Loucy (cell line): ENCODE measurements around the gene TJP1.

Experiments
- H2AFZ ChIP-seq: fragments of 200-600 bp; sonication (generic); 2 replicates; pipeline ENCODE4 v1.6.0; 2016; ENCODE audit warnings: antibody characterized with exemption, mild to moderate bottlenecking, low read length, moderate library complexity
- H3F3A ChIP-seq: fragments of 200-600 bp; 2 replicates; pipeline ENCODE4 v1.6.0; 2016; ENCODE audit warnings: antibody characterized with exemption, low read depth, mild to moderate bottlenecking
- H3K27me3 ChIP-seq: fragments of 200-600 bp; sonication (generic); 2 replicates; pipeline ENCODE4 v1.6.1; 2014; ENCODE audit warnings: low read length, mild to moderate bottlenecking; ENCODE audit not compliant: insufficient read depth, poor library complexity, severe bottlenecking
- H3K36me3 ChIP-seq: fragments of 200-600 bp; sonication (generic); 2 replicates; pipeline ENCODE4 v1.6.1; 2016; ENCODE audit warnings: low read length; ENCODE audit not compliant: insufficient read depth
- H3K4me1 ChIP-seq: fragments of 200-600 bp; sonication (generic); 2 replicates; pipeline ENCODE4 v1.5.1; 2014; ENCODE audit warnings: low read length, mild to moderate bottlenecking; ENCODE audit not compliant: insufficient read depth, poor library complexity, severe bottlenecking
- H3K4me2 ChIP-seq: fragments of 200-600 bp; sonication (generic); 2 replicates; pipeline ENCODE4 v1.6.0; 2014; ENCODE audit warnings: antibody characterized with exemption, low read length, low read depth, mild to moderate bottlenecking; ENCODE audit not compliant: poor library complexity, severe bottlenecking
- H3K4me3 ChIP-seq: fragments of 200-600 bp; sonication (generic); 2 replicates; pipeline ENCODE4 v1.5.1; 2014; ENCODE audit warnings: low read length, mild to moderate bottlenecking, mixed read lengths; ENCODE audit not compliant: poor library complexity, severe bottlenecking
- H3K79me2 ChIP-seq: fragments of 200-600 bp; sonication (generic); 2 replicates; pipeline ENCODE4 v1.6.1; 2014; ENCODE audit warnings: low read length; ENCODE audit not compliant: insufficient read depth
- H3K9ac ChIP-seq: fragments of 200-600 bp; sonication (generic); 2 replicates; pipeline ENCODE4 v1.6.0; 2014; ENCODE audit warnings: mild to moderate bottlenecking, low read depth, low read length, moderate library complexity; ENCODE audit not compliant: poor library complexity, severe bottlenecking
- H3K9me2 ChIP-seq: fragments of 200-600 bp; sonication (generic); replicated peaks from 2 replicates; pipeline ENCODE4 v1.6.1; 2016; ENCODE audit warnings: low read depth, low read length, mixed read lengths
- H3K9me3 ChIP-seq: fragments of 200-600 bp; sonication (generic); 2 replicates; pipeline ENCODE4 v1.6.1; 2014; ENCODE audit warnings: mild to moderate bottlenecking, antibody characterized with exemption, low read length, low read depth; ENCODE audit not compliant: insufficient read depth
- H4K20me1 ChIP-seq: fragments of 200-600 bp; sonication (generic); 2 replicates; pipeline ENCODE4 v1.6.0; 2014; ENCODE audit warnings: antibody characterized with exemption, low read length, mild to moderate bottlenecking; ENCODE audit not compliant: insufficient read depth, poor library complexity, severe bottlenecking
- CTCF ChIP-seq: fragments of 200-600 bp; sonication (generic); conservative IDR thresholded peaks from 2 replicates; pipeline ENCODE4 v1.5.1; 2014; ENCODE audit warnings: mild to moderate bottlenecking, antibody characterized with exemption, low read length
- EZH2phosphoT487 ChIP-seq: fragments of 200-600 bp; IDR thresholded peaks from 2 replicates; pipeline ENCODE4 v1.6.1; 2018; ENCODE audit warnings: antibody characterized with exemption, mild to moderate bottlenecking, moderate library complexity, borderline replicate concordance

The TJP1 gene

GRCh38 chr15:29765898-29766527 is 56.3 kb downstream of the TJP1 start:
- no peaks in the 10 kb centered on the region for H3F3A ChIP-seq
- H3K4me3 ChIP-seq, result no peak overlapping the region
- no peak overlapping the region for H3K4me2 ChIP-seq
- no peaks in the 10 kb centered on the region for H3K4me1 ChIP-seq
- H3K9me3 ChIP-seq, result no peaks in the 10 kb centered on the region
- H3K79me2 ChIP-seq, result no peaks in the 10 kb centered on the region
- no peaks in the 10 kb centered on the region for H3K36me3 ChIP-seq
- H3K9ac ChIP-seq, result no peak overlapping the region
- H3K27me3 ChIP-seq, result no peaks in the 10 kb centered on the region
- no peaks in the 10 kb centered on the region for H3K9me2 ChIP-seq
- H2AFZ ChIP-seq, result no peak overlapping the region
- H4K20me1 ChIP-seq, result no peaks in the 10 kb centered on the region
- TF ChIP-seq EZH2phosphoT487, result no peak
- TF ChIP-seq CTCF, result no peak

- H4K20me1 ChIP-seq, result no peaks in the 10 kb centered on the region
- H2AFZ ChIP-seq, result no peak overlapping the region
- no peaks in the 10 kb centered on the region for H3K9me3 ChIP-seq
- no peaks in the 10 kb centered on the region for H3K4me1 ChIP-seq
- no peak overlapping the region for H3K9ac ChIP-seq
- H3K4me2 ChIP-seq, result no peak overlapping the region
- H3K36me3 ChIP-seq, result no peaks in the 10 kb centered on the region
- H3K4me3 ChIP-seq, result no peak overlapping the region
- TF ChIP-seq CTCF (no peak), EZH2phosphoT487 (no peak)
- H3K27me3 ChIP-seq, result no peaks in the 10 kb centered on the region
- H3F3A ChIP-seq, result no peaks in the 10 kb centered on the region
- no peaks in the 10 kb centered on the region for H3K79me2 ChIP-seq
- no peaks in the 10 kb centered on the region for H3K9me2 ChIP-seq
These were observed 56.9 kb downstream of the TJP1 start for GRCh38 chr15:29765234-29765841.

DNA sequence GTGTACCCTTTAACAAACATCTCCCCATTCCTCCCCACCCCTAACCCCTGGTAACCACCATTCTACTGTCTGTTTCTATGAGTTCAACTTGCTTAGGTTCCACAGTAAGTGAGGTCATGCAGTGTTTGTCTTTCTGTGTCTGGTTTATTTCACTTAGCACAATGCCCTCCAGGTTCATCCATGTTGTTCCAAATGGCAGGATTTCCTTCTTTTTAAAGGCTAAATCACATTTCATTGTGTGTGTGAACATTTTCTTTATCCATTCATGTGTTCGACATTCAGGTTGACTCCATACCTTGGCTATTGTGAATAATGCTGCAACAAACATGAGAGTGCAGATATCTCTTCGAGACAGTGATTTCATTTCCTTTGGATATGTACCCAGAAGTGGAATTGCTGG is 62.7 kb downstream of the TJP1 start:
- Histone ChIP-seq H3K9me2 (no peaks in the 10 kb centered on the region), H3K9ac (no peak overlapping the region), H2AFZ (no peak overlapping the region), H3K79me2 (no peaks in the 10 kb centered on the region), H3K4me3 (no peak overlapping the region), H3K4me1 (no peaks in the 10 kb centered on the region), H3K9me3 (no peaks in the 10 kb centered on the region), H3K36me3 (no peaks in the 10 kb centered on the region), H3K4me2 (no peak overlapping the region), H3K27me3 (peaks cover 8% of the 10 kb centered on the region), H4K20me1 (no peaks in the 10 kb centered on the region), H3F3A (no peaks in the 10 kb centered on the region)
- TF ChIP-seq CTCF, result no peak
